H9 (cell line): Measurements from ENCODE around the gene SLC17A6. TPM values are rescaled to one million over a fixed set of nuclear protein-coding genes. Genes with fewer than 3 reads are reported as not detected.

Experiments used
- DNase-seq: peaks from one replicate; pipeline ENCODE4 v3.0.0-alpha.2; 2017
- H2AFZ ChIP-seq: one replicate; pipeline ENCODE4 v1.6.1; 2013; ENCODE audit warnings: mild to moderate bottlenecking, low read length, control low read depth, moderate library complexity
- H2AK5ac ChIP-seq: 2 replicates; pipeline ENCODE4 v1.6.1; 2013; ENCODE audit warnings: low read length, control low read depth, mixed read lengths; ENCODE audit not compliant: insufficient read length
- H2BK120ac ChIP-seq: one replicate; pipeline ENCODE4 v1.6.1; 2013; ENCODE audit warnings: low read depth, mild to moderate bottlenecking, low read length, control low read depth, inconsistent platforms; ENCODE audit not compliant: poor library complexity, severe bottlenecking
- H2BK12ac ChIP-seq: 2 replicates; pipeline ENCODE4 v1.6.1; 2013; ENCODE audit warnings: low read length, control low read depth, mixed read lengths, low read depth; ENCODE audit not compliant: insufficient read length
- H2BK15ac ChIP-seq: 2 replicates; pipeline ENCODE4 v1.6.1; 2013; ENCODE audit warnings: low read depth, low read length, control low read depth
- H2BK20ac ChIP-seq: one replicate; pipeline ENCODE4 v1.6.1; 2013; ENCODE audit warnings: low read depth, mild to moderate bottlenecking, low read length, control low read depth, inconsistent platforms; ENCODE audit not compliant: poor library complexity, severe bottlenecking
- H2BK5ac ChIP-seq: 2 replicates; pipeline ENCODE4 v1.6.1; 2013; ENCODE audit warnings: low read length, control low read depth, mixed read lengths; ENCODE audit not compliant: insufficient read length
- H3K14ac ChIP-seq: 2 replicates; pipeline ENCODE4 v1.6.1; 2013; ENCODE audit warnings: low read length, control low read depth; ENCODE audit not compliant: insufficient read depth
- H3K18ac ChIP-seq: 2 replicates; pipeline ENCODE4 v1.6.1; 2013; ENCODE audit warnings: low read depth, mild to moderate bottlenecking, mixed read lengths, low read length, control low read depth; ENCODE audit not compliant: insufficient read length
- H3K23ac ChIP-seq: 2 replicates; pipeline ENCODE4 v1.6.1; 2013; ENCODE audit warnings: low read length, control low read depth, mixed read lengths, low read depth; ENCODE audit not compliant: insufficient read length
- H3K23me2 ChIP-seq: 2 replicates; pipeline ENCODE4 v1.6.1; 2013; ENCODE audit warnings: low read depth, mild to moderate bottlenecking, mixed read lengths, low read length, control low read depth; ENCODE audit not compliant: insufficient read length, poor library complexity, severe bottlenecking
- H3K27ac ChIP-seq: 2 replicates; pipeline ENCODE4 v1.5.1; 2013; ENCODE audit warnings: low read length, control low read depth, mixed read lengths, low read depth; ENCODE audit not compliant: insufficient read length
- H3K27me3 ChIP-seq: 2 replicates; pipeline ENCODE4 v1.6.1; 2013; ENCODE audit warnings: low read length, control low read depth, inconsistent platforms; ENCODE audit not compliant: insufficient read depth
- H3K4ac ChIP-seq: 2 replicates; pipeline ENCODE4 v1.6.1; 2013; ENCODE audit warnings: low read depth, mild to moderate bottlenecking, control low read depth, inconsistent platforms, low read length, moderate library complexity
- H3K4me1 ChIP-seq: 2 replicates; pipeline ENCODE4 v1.6.1; 2013; ENCODE audit warnings: low read length, control low read depth, inconsistent platforms; ENCODE audit not compliant: insufficient read depth
- H3K4me2 ChIP-seq: 2 replicates; pipeline ENCODE4 v1.6.1; 2013; ENCODE audit warnings: low read length, control low read depth, mixed read lengths; ENCODE audit not compliant: insufficient read length, insufficient read depth
- H3K56ac ChIP-seq: 2 replicates; pipeline ENCODE4 v1.6.1; 2013; ENCODE audit warnings: low read depth, mild to moderate bottlenecking, mixed read lengths, low read length, control low read depth; ENCODE audit not compliant: insufficient read length
- H3K79me1 ChIP-seq: 2 replicates; pipeline ENCODE4 v1.6.1; 2013; ENCODE audit warnings: low read depth, mild to moderate bottlenecking, moderate library complexity, low read length, control low read depth, inconsistent platforms; ENCODE audit not compliant: insufficient read depth, poor library complexity, severe bottlenecking
- H3K79me2 ChIP-seq: 2 replicates; pipeline ENCODE4 v1.6.1; 2013; ENCODE audit warnings: low read length, control low read depth, inconsistent platforms; ENCODE audit not compliant: insufficient read depth
- H3K9ac ChIP-seq: 2 replicates; pipeline ENCODE4 v1.6.1; 2013; ENCODE audit warnings: low read length, control low read depth, mixed read lengths; ENCODE audit not compliant: insufficient read length; ENCODE audit errors: extremely low read depth
- H3K9me3 ChIP-seq: one replicate; pipeline ENCODE4 v1.6.1; 2013; ENCODE audit warnings: low read depth, low read length, inconsistent platforms; ENCODE audit not compliant: control insufficient read depth
- H3T11ph ChIP-seq: one replicate; pipeline ENCODE4 v1.6.1; 2013; ENCODE audit warnings: mild to moderate bottlenecking, low read length, control low read depth, inconsistent platforms
- H4K20me1 ChIP-seq: one replicate; pipeline ENCODE4 v1.6.1; 2013; ENCODE audit not compliant: control insufficient read depth, insufficient read length, insufficient read depth
- H4K5ac ChIP-seq: 2 replicates; pipeline ENCODE4 v1.6.1; 2013; ENCODE audit warnings: low read depth, mild to moderate bottlenecking, mixed read lengths, low read length, control low read depth; ENCODE audit not compliant: insufficient read length
- H4K8ac ChIP-seq: replicated peaks from 2 replicates; pipeline ENCODE4 v1.6.1; 2013; ENCODE audit warnings: low read length, control low read depth, mixed read lengths, low read depth; ENCODE audit not compliant: insufficient read length
- H4K91ac ChIP-seq: 2 replicates; pipeline ENCODE4 v1.6.1; 2013; ENCODE audit warnings: low read depth, mild to moderate bottlenecking, moderate library complexity, mixed read lengths, low read length, control low read depth; ENCODE audit not compliant: insufficient read length
- H3K27ac Mint-ChIP-seq, 3 experiments: 2 replicates in 2 of 3; 3 replicates in 1 of 3; pipeline ENCODE4 v1.8.0; 2020 to 2021; ENCODE audit warnings: mixed read lengths in 3 of 3, mild to moderate bottlenecking in 1 of 3, moderate library complexity in 1 of 3
- H3K27me3 Mint-ChIP-seq: 2 replicates; pipeline ENCODE4 v1.8.0; 2021; ENCODE audit warnings: low read depth, mild to moderate bottlenecking, moderate library complexity, mixed read lengths
- H3K36me3 Mint-ChIP-seq, 3 experiments: 2 replicates in 2 of 3; 3 replicates in 1 of 3; pipeline ENCODE4 v1.8.0; 2020 to 2021; ENCODE audit warnings: low read depth in 3 of 3, mixed read lengths in 3 of 3; ENCODE audit not compliant: insufficient read depth in 1 of 3
- H3K4me1 Mint-ChIP-seq, 2 experiments: 2 replicates each; pipeline ENCODE4 v1.8.0; 2020; ENCODE audit warnings: mixed read lengths in 2 of 2
- H3K4me3 Mint-ChIP-seq, 2 experiments: 2 replicates in 1 of 2; 3 replicates in 1 of 2; pipeline ENCODE4 v1.8.0; 2020 to 2021; ENCODE audit warnings: mild to moderate bottlenecking in 2 of 2, mixed read lengths in 2 of 2, moderate library complexity in 1 of 2
- H3K9me3 Mint-ChIP-seq, 2 experiments: 2 replicates in 1 of 2; 3 replicates in 1 of 2; pipeline ENCODE4 v1.8.0; 2020; ENCODE audit warnings: mild to moderate bottlenecking in 2 of 2, mixed read lengths in 2 of 2, moderate library complexity in 1 of 2
- CTCF ChIP-seq: fragments of 200-600 bp; sonication (generic); conservative IDR thresholded peaks from 3 replicates; pipeline ENCODE4 v1.8.0; 2021; ENCODE audit warnings: antibody characterized with exemption, mild to moderate bottlenecking
- WGBS: extraction: QIAGEN DNeasy Blood & Tissue Kit; methylation state at CpG from one replicate; pipeline ENCODE4 v1.1.7; 2013; ENCODE audit warnings: missing lambda C conversion rate, low lambda C conversion rate, mixed read lengths; ENCODE audit not compliant: insufficient read length; ENCODE audit errors: extremely low coverage; 5-methylcytosine and 5-hydroxymethylcytosine counted together
- total RNA-seq: library from RNA; stranded (reverse); gene quantifications from 2 replicates; pipeline ENCODE4 v1.2.1, GENCODE V29; 2021

SLC17A6 gene
- total RNA-seq, 1 experiment from 2014 or later = not detected

DNA sequence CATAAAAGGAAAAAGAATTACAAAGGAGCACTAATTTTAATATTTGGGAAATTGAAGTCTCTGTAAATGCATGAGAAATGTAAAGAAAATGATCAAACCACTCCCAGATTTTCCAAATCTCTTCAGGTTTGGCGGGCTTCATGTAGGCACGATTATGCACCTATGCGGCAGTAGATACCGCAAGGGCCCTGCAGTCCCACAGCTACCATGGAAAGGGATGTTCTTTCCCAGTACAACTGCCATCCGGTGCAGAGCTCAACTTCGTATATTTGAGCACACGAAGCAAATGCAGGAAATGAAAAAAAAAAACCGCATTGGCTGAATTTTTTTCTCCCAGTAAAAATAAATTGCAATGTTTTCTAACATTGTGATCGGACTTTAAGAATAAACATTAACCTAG is 1.4 kb downstream of the SLC17A6 start:
- no peaks in the 10 kb centered on the region; a peak in 2 of 5 replicates for H3K9me3 Mint-ChIP-seq
- no peak overlapping the region for H3K4me3 Mint-ChIP-seq

More for the DNA sequence above, 1.4 kb downstream of the SLC17A6 start:
- Histone ChIP-seq H3K14ac (no peak overlapping the region), H3K56ac (no peak overlapping the region), H3K4ac (no peak overlapping the region), H2BK12ac (no peak overlapping the region), H3K23me2 (peaks cover 28% of the 10 kb centered on the region), H3K23ac (no peak overlapping the region), H2BK20ac (no peak overlapping the region), H4K8ac (no peak overlapping the region), H4K20me1 (no peaks in the 10 kb centered on the region), H3K4me1 (peaks cover under 1% of the 10 kb centered on the region; the same call in 1 of the 2 replicates), H3K9me3 (no peaks in the 10 kb centered on the region), H3K79me2 (no peaks in the 10 kb centered on the region), H2AFZ (no peak overlapping the region), H3K18ac (no peak overlapping the region), H3K79me1 (no peaks in the 10 kb centered on the region), H2BK120ac (no peak overlapping the region), H3K4me2 (no peak overlapping the region), H4K91ac (no peak overlapping the region), H2AK5ac (no peak overlapping the region), H3K27ac (no peak overlapping the region), H2BK15ac (no peak overlapping the region), H3T11ph (no peak overlapping the region), H3K27me3 (peaks cover 17% of the 10 kb centered on the region; the same call in 1 of the 2 replicates), H4K5ac (no peak overlapping the region), H3K9ac (no peak overlapping the region), H2BK5ac (no peak overlapping the region)
- no CpG with 5 or more reads among the region's 9 CpGs for WGBS
- Mint-ChIP-seq H3K36me3 (no peaks in the 10 kb centered on the region; a peak in 3 of 7 replicates), H3K27ac (no peak overlapping the region), H3K4me1 (peaks cover 60 to 64% of the 10 kb centered on the region in 2 experiments), H3K27me3 (peaks cover 73% of the 10 kb centered on the region)
- TF ChIP-seq CTCF = no peak
- DNase-seq = no peak
